Cardiac septum (tissue), 1 donor: ENCODE results near the gene SH2B3. TPM values are rescaled to one million over a fixed set of nuclear protein-coding genes. Genes with fewer than 3 reads are reported as not detected.
"Not testable (repeated sequence)": the region's sequence is repeated elsewhere in the genome, so short reads cannot be mapped to it uniquely, and the experiment has no call there.

Experiments
- DNase-seq: peaks from one replicate; pipeline ENCODE4 v3.0.0-alpha.2; 2020; ENCODE audit warnings: low spot score
- intact Hi-C: fragments of 100-400 bp; cut with DNase I; formaldehyde crosslinking; loops from one replicate; pipeline ENCODE4 v1.14.0; 2022
- total RNA-seq: library from RNA; stranded (reverse); fragmentation: NEBNext Ultra II Directional; extraction: Animal tissue kit (Norgen Biotek cat#: 25700); gene quantifications from one replicate; pipeline ENCODE4 v1.2.1, GENCODE V29; 2021
- donor health status: DM: no; HTN: no; CAD: no.

Gene SH2B3
- total RNA-seq, 1 donor from 2014 or later = 33.7 TPM

- DNase-seq = no peak
- intact Hi-C loops = no loop called here
Observed at GRCh38 chr12:111488798-111489197, 83.1 kb downstream of the SH2B3 start.

GRCh38 chr12:111492979-111493378, 87.3 kb downstream of the SH2B3 start:
- DNase-seq, intact Hi-C loops: not testable (repeated sequence)

- DNase-seq = no peak
- intact Hi-C loops = no loop called here
Observed at GRCh38 chr12:111494676-111495075, 89.0 kb downstream of the SH2B3 start.

Other genes starting within 250 kb of the SH2B3 start
- 18.6 TPM for gene PHETA1, start 36.8 kb upstream of the SH2B3 start, total RNA-seq
- gene ATXN2, start 193.4 kb downstream of the SH2B3 start, total RNA-seq = 56.1 TPM